Keratinocyte (primary cell): ENCODE data around the gene CCR5. TPM values are rescaled to one million over a fixed set of nuclear protein-coding genes. Genes with fewer than 3 reads are reported as not detected.

Experiments
- DNase-seq: peaks from one replicate; pipeline ENCODE4 v3.0.0-alpha.2; 2011; ENCODE audit warnings: low read depth, missing footprints, low spot score
- FAIRE-seq: peaks from 2 replicates; lab custom pipeline; 2011; peaks lifted over from hg19 to GRCh38; lab: Jason Lieb, UNC
- H2AFZ ChIP-seq: 2 replicates; pipeline ENCODE4 v1.6.0; 2012; ENCODE audit warnings: low read length, control low read depth, inconsistent platforms; ENCODE audit not compliant: control insufficient read depth
- H3K27ac ChIP-seq: 2 replicates; pipeline ENCODE4 v1.5.1; 2011; ENCODE audit warnings: low read length; ENCODE audit not compliant: control insufficient read depth, insufficient read depth
- H3K27me3 ChIP-seq: 3 replicates; pipeline ENCODE4 v1.6.0; 2011; ENCODE audit warnings: low read length; ENCODE audit not compliant: control insufficient read depth, insufficient read depth; ENCODE audit errors: extremely low read depth
- H3K36me3 ChIP-seq, 2 experiments: 2 replicates in 1 of 2; 3 replicates in 1 of 2; pipeline ENCODE4 v1.5.1; 2011; ENCODE audit warnings: low read length in 2 of 2, mild to moderate bottlenecking in 1 of 2; ENCODE audit not compliant: control insufficient read depth in 2 of 2, insufficient read depth in 2 of 2; ENCODE audit errors: extremely low read depth in 1 of 2
- H3K4me1 ChIP-seq: 3 replicates; pipeline ENCODE4 v1.5.1; 2011; ENCODE audit warnings: low read length; ENCODE audit not compliant: control insufficient read depth, insufficient read depth; ENCODE audit errors: extremely low read depth
- H3K4me2 ChIP-seq: 3 replicates; pipeline ENCODE4 v1.6.0; 2011; ENCODE audit warnings: low read depth, low read length; ENCODE audit not compliant: control insufficient read depth, insufficient read depth; ENCODE audit errors: extremely low read depth
- H3K4me3 ChIP-seq, 3 experiments: fragments of 200-600 bp in 1 of 3; sonication (generic) in 1 of 3; 2 replicates in 2 of 3; 3 replicates in 1 of 3; pipeline ENCODE4 v1.5.1; 2011 to 2016; ENCODE audit warnings: low read length in 3 of 3, mild to moderate bottlenecking in 3 of 3, control low read depth in 2 of 3, inconsistent platforms in 1 of 3, low read depth in 1 of 3, mixed read lengths in 1 of 3, mixed run types in 1 of 3, moderate library complexity in 1 of 3; ENCODE audit not compliant: control insufficient read depth in 2 of 3, insufficient read depth in 2 of 3; ENCODE audit errors: extremely low read depth in 1 of 3
- H3K79me2 ChIP-seq: 2 replicates; pipeline ENCODE4 v1.6.0; 2012; ENCODE audit warnings: low read length; ENCODE audit not compliant: control insufficient read depth, insufficient read depth
- H3K9ac ChIP-seq: 3 replicates; pipeline ENCODE4 v1.6.0; 2011; ENCODE audit warnings: low read length; ENCODE audit not compliant: control insufficient read depth, insufficient read depth; ENCODE audit errors: extremely low read depth
- H3K9me1 ChIP-seq: 3 replicates; pipeline ENCODE4 v1.6.0; 2011; ENCODE audit warnings: low read length; ENCODE audit not compliant: control insufficient read depth, insufficient read depth; ENCODE audit errors: extremely low read depth
- H3K9me3 ChIP-seq: 2 replicates; pipeline ENCODE4 v1.5.1; 2012; ENCODE audit warnings: low read depth, low read length; ENCODE audit not compliant: control insufficient read depth
- H4K20me1 ChIP-seq: 3 replicates; pipeline ENCODE4 v1.6.0; 2011; ENCODE audit warnings: low read length; ENCODE audit not compliant: control insufficient read depth, insufficient read depth; ENCODE audit errors: extremely low read depth
- CTCF ChIP-seq, 3 experiments: IDR thresholded peaks in 1 of 3; conservative IDR thresholded peaks in 1 of 3; optimal IDR thresholded peaks in 1 of 3; 2 replicates in 2 of 3; 3 replicates in 1 of 3; pipeline versions ENCODE3 to v1.5.1; 2011; ENCODE audit warnings: low read length in 3 of 3, mild to moderate bottlenecking in 3 of 3, moderate library complexity in 2 of 3, control low read depth in 1 of 3, inconsistent platforms in 1 of 3; ENCODE audit not compliant: insufficient read depth in 2 of 3; ENCODE audit errors: extremely low read depth in 1 of 3
- EZH2 ChIP-seq: IDR thresholded peaks from one replicate; pipeline ENCODE4 v1.6.1; 2012; ENCODE audit warnings: inconsistent platforms, mild to moderate bottlenecking, low read length, moderate library complexity
- dilution Hi-C: fragments of 300-500 bp; cut with MboI; formaldehyde crosslinking; loops from one replicate; pipeline ENCODE4 v1.7.0; 2020; ENCODE audit warnings: low sequenced_read_pairs; ENCODE audit not compliant: extremely low pct_ligation_motif_present
- polyA plus RNA-seq, 5 experiments: library from polyadenylated mRNA; depleted of rRNA in 3 of 5; stranded (reverse) in 3 of 5; stranded (forward) in 1 of 5; unstranded in 1 of 5; fragments of >200 nt; gene quantifications; 1 replicate in 1 of 5; 2 replicates in 3 of 5; 3 replicates in 1 of 5; pipeline versions ENCODE4 v1.2.1 to v1.2.3, GENCODE V29; 2011 to 2012; ENCODE audit warnings: missing spikeins in 2 of 5, low read depth in 1 of 5, low replicate concordance in 1 of 5

The CCR5 gene
- polyA plus RNA-seq, 1 donor (not counting 4 experiments of a cell fraction or from before 2014, with no cell fraction given), result 0.14 TPM

- peaks cover 7% of the 10 kb centered on the region for H3K27me3 ChIP-seq
- H2AFZ ChIP-seq, result no peak overlapping the region
- TF ChIP-seq CTCF (optimal IDR thresholded peaks at IDR 0.05 in 1 of 3, IDR thresholded peaks at IDR 0.05 in 1 of 3, conservative IDR thresholded peaks at IDR 0.05 in 1 of 3; ENCODE audit: extremely low read depth in 1 of 3, insufficient read depth in 2 of 3, low read length in 3 of 3), result no peak
- TF ChIP-seq EZH2, result no peak
- H3K27ac ChIP-seq, result no peak overlapping the region
- no peak overlapping the region for H3K4me2 ChIP-seq
- DNase-seq (no peak), FAIRE-seq (no peak)
- H3K4me3 ChIP-seq, result no peak overlapping the region
- H4K20me1 ChIP-seq, result no peaks in the 10 kb centered on the region
- no peaks in the 10 kb centered on the region for H3K79me2 ChIP-seq
- H3K9me1 ChIP-seq, result no peaks in the 10 kb centered on the region
- H3K4me1 ChIP-seq, result peaks cover 6% of the 10 kb centered on the region
- H3K9ac ChIP-seq, result no peak overlapping the region
- no peaks in the 10 kb centered on the region for H3K9me3 ChIP-seq
- dilution Hi-C loops, result no loop called here
- no peaks in the 10 kb centered on the region for H3K36me3 ChIP-seq
Measured at GRCh38 chr3:46375218-46375617, 4.5 kb downstream of the CCR5 start.

- FAIRE-seq (no peak), DNase-seq (no peak)
- Histone ChIP-seq H3K4me3 (no peak overlapping the region), H3K9ac (no peak overlapping the region), H3K9me1 (no peaks in the 10 kb centered on the region), H3K4me2 (no peak overlapping the region), H3K27ac (no peak overlapping the region), H4K20me1 (no peaks in the 10 kb centered on the region), H3K27me3 (peaks cover 7% of the 10 kb centered on the region), H3K79me2 (no peaks in the 10 kb centered on the region), H3K9me3 (no peaks in the 10 kb centered on the region), H3K36me3 (no peaks in the 10 kb centered on the region), H2AFZ (no peak overlapping the region), H3K4me1 (peaks cover 12% of the 10 kb centered on the region)
- TF ChIP-seq CTCF (optimal IDR thresholded peaks at IDR 0.05 in 1 of 3, IDR thresholded peaks at IDR 0.05 in 1 of 3, conservative IDR thresholded peaks at IDR 0.05 in 1 of 3; ENCODE audit: extremely low read depth in 1 of 3, insufficient read depth in 2 of 3, low read length in 3 of 3), result no peak
- no peak for TF ChIP-seq EZH2
- dilution Hi-C loops, result no loop called here
Measured at GRCh38 chr3:46375814-46376213, 5.1 kb downstream of the CCR5 start.
